Liver (tissue), 9 donors: ENCODE measurements around the gene GRIK1. TPM values are rescaled to one million over a fixed set of nuclear protein-coding genes. Genes with fewer than 3 reads are reported as not detected.
"Not testable (repeated sequence)": the region's sequence is repeated elsewhere in the genome, so short reads cannot be mapped to it uniquely, and the experiment has no call there.

ENCODE experiments used
- DNase-seq: peaks from one replicate; pipeline ENCODE4 v3.0.0-alpha.2; 2017; ENCODE audit warnings: low spot score
- H3K27ac ChIP-seq, 2 donors: one replicate each; pipeline ENCODE4 v1.7.0; 2013; ENCODE audit warnings: inconsistent platforms in 2 of 2, low read length in 2 of 2, control low read depth in 1 of 2, low read depth in 1 of 2, mild to moderate bottlenecking in 1 of 2
- H3K27me3 ChIP-seq, 4 donors: one replicate each; pipeline versions ENCODE4 v1.6.1 to v1.7.0; 2013; ENCODE audit warnings: low read length in 3 of 4, inconsistent platforms in 1 of 4, mild to moderate bottlenecking in 1 of 4, moderate library complexity in 1 of 4; ENCODE audit not compliant: control insufficient read depth in 4 of 4, insufficient read depth in 4 of 4
- H3K36me3 ChIP-seq, 4 donors: one replicate each; pipeline versions ENCODE4 v1.6.1 to v1.7.0; 2013; ENCODE audit warnings: low read length in 3 of 4, mild to moderate bottlenecking in 3 of 4, low read depth in 1 of 4, moderate library complexity in 1 of 4; ENCODE audit not compliant: control insufficient read depth in 4 of 4, insufficient read depth in 3 of 4
- H3K4me1 ChIP-seq, 4 donors: one replicate each; pipeline versions ENCODE4 v1.6.1 to v1.7.0; 2013; ENCODE audit warnings: low read length in 3 of 4, mild to moderate bottlenecking in 3 of 4, moderate library complexity in 1 of 4; ENCODE audit not compliant: control insufficient read depth in 4 of 4, insufficient read depth in 4 of 4
- H3K4me3 ChIP-seq, 3 donors: one replicate each; pipeline versions ENCODE4 v1.6.1 to v1.7.0; 2013; ENCODE audit warnings: low read length in 3 of 3, control low read depth in 1 of 3, low read depth in 1 of 3, mild to moderate bottlenecking in 1 of 3
- H3K9ac ChIP-seq, 2 donors: one replicate each; pipeline ENCODE4 v1.7.0; 2013; ENCODE audit warnings: low read length in 2 of 2, mild to moderate bottlenecking in 2 of 2, moderate library complexity in 2 of 2, control low read depth in 1 of 2, low read depth in 1 of 2
- H3K9me3 ChIP-seq, 4 donors: one replicate each; pipeline versions ENCODE4 v1.6.1 to v1.7.0; 2013; ENCODE audit warnings: low read length in 3 of 4; ENCODE audit not compliant: control insufficient read depth in 4 of 4
- FOXA1 ChIP-seq: IDR thresholded peaks from 2 replicates; pipeline ENCODE4 v1.6.1; 2016; ENCODE audit warnings: antibody characterized with exemption
- FOXA2 ChIP-seq: IDR thresholded peaks from 2 replicates; pipeline ENCODE4 v1.6.1; 2016; ENCODE audit warnings: antibody characterized with exemption
- GABPA ChIP-seq, 2 donors: IDR thresholded peaks in 1 of 2; conservative IDR thresholded peaks in 1 of 2; 2 replicates each; pipeline ENCODE4 v1.6.1; 2016; ENCODE audit warnings: antibody characterized with exemption in 2 of 2, mild to moderate bottlenecking in 1 of 2, moderate library complexity in 1 of 2
- HNF4A ChIP-seq, 2 donors: conservative IDR thresholded peaks; 2 replicates each; pipeline ENCODE4 v1.6.1; 2016; ENCODE audit warnings: antibody characterized with exemption in 2 of 2, mild to moderate bottlenecking in 2 of 2
- HNF4G ChIP-seq: IDR thresholded peaks from 2 replicates; pipeline ENCODE4 v1.6.1; 2016; ENCODE audit warnings: antibody characterized with exemption
- NR2F2 ChIP-seq: IDR thresholded peaks from 2 replicates; pipeline ENCODE4 v1.6.1; 2016; ENCODE audit warnings: antibody characterized with exemption
- RAD21 ChIP-seq, 2 donors: IDR thresholded peaks; 2 replicates each; pipeline ENCODE4 v1.6.1; 2016; ENCODE audit warnings: antibody characterized with exemption in 2 of 2, mild to moderate bottlenecking in 2 of 2
- RXRA ChIP-seq, 2 donors: IDR thresholded peaks; 2 replicates each; pipeline ENCODE4 v1.6.1; 2017 to 2018; ENCODE audit warnings: antibody characterized with exemption in 2 of 2, mild to moderate bottlenecking in 1 of 2
- SP1 ChIP-seq: IDR thresholded peaks from 2 replicates; pipeline ENCODE4 v1.6.1; 2018; ENCODE audit warnings: antibody characterized with exemption, mild to moderate bottlenecking
- TAF1 ChIP-seq: conservative IDR thresholded peaks from 2 replicates; pipeline ENCODE4 v1.6.1; 2016; ENCODE audit warnings: antibody characterized with exemption, mild to moderate bottlenecking
- YY1 ChIP-seq: IDR thresholded peaks from 2 replicates; pipeline ENCODE4 v1.6.1; 2016; ENCODE audit warnings: antibody characterized with exemption, mild to moderate bottlenecking
- WGBS: extraction: QIAGEN DNeasy Blood & Tissue Kit; methylation state at CpG from one replicate; pipeline ENCODE4 v1.1.7; 2013; 5-methylcytosine and 5-hydroxymethylcytosine counted together
- polyA plus RNA-seq, 2 donors: library from polyadenylated mRNA; stranded (reverse) in 1 of 2; unstranded in 1 of 2; fragments of 200-250 nt in 1 of 2; fragments of >200 nt in 1 of 2; fragmentation: Nextera tagmentation in 1 of 2; extraction: Ambion mirVana in 1 of 2; gene quantifications; one replicate each; pipeline versions ENCODE4 v1.2.1 to v1.2.3, GENCODE V29; 2013 to 2015
- total RNA-seq, 2 donors: library from RNA; depleted of rRNA; stranded (reverse); fragments of >200 nt; gene quantifications; one replicate each; pipeline ENCODE4 v1.2.3, GENCODE V29; 2014
- TF ChIP-seq, protein P1 (sequence below): IDR thresholded peaks from 2 replicates; pipeline ENCODE4 v1.6.1; 2016; ENCODE audit warnings: antibody characterized with exemption, mild to moderate bottlenecking
- TF ChIP-seq, protein P2 (sequence below): IDR thresholded peaks from 2 replicates; pipeline ENCODE4 v1.6.1; 2016; ENCODE audit warnings: antibody characterized with exemption
- TF ChIP-seq, protein P3 (sequence below): IDR thresholded peaks from 2 replicates; pipeline ENCODE4 v1.6.1; 2016; ENCODE audit warnings: antibody characterized with exemption
- TF ChIP-seq, protein P4 (sequence below): IDR thresholded peaks from 2 replicates; pipeline ENCODE4 v1.6.1; 2016; ENCODE audit warnings: antibody characterized with exemption
- TF ChIP-seq, protein P5 (sequence below): fragments of 150-350 bp; IDR thresholded peaks from 2 replicates; pipeline ENCODE4 v1.5.1; 2017; ENCODE audit warnings: improper control_type of control experiment, low read depth, low read length; ENCODE audit not compliant: missing input control
- donor health status: healthy.
- donor health status: healthy.
- donor health status: healthy.
- donor health status: healthy.
- donor health status: healthy.

The GRIK1 gene
- total and polyA plus RNA-seq, 4 donors = 0.02 to 0.14 (median 0.05) TPM; not detected in 1

DNA sequence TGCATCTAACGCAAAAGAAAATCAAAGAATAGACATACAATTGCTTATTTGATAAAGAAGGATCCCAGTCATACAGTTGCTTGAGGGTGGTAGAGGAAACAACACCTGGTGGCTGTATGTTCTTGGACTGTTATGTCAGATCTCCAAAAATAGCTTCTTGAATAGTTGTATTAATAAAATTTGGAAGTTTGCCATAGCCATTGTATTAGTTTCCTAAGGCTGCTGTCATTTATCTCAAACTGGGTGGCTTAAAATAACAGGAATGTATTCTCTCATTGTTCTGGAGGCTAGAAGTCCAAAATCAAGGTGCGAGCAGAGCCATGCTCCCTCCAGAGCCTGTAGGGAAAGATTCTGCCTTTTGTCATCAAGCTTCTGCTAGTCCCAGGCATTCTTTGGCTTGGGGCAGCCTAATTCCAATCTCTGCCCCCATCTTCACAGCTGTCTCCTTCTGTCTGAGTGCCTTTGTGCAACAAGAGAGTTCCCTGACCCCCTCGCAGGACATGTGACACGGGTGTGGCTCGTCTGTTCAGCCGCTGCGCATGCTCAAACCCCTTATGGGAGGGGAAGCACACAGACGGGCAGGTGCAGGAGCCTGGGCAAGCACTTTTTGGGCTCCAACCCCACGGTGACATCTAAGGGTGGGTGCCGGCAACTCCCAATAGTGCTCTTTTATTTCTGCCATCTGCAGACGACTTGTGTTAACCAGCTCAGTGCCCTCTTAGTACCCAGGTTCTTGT lies 21.7 kb upstream of the GRIK1 start:
- 80% methylated on average over 11 of the region's 11 CpGs for WGBS
- H3K9ac ChIP-seq = no peak overlapping the region
- no peak overlapping the region for H3K4me3 ChIP-seq
- TF ChIP-seq HNF4G = no peak
- no peak for TF ChIP-seq HNF4A (conservative IDR thresholded peaks at IDR 0.05)
- TF ChIP-seq, protein P1, sequence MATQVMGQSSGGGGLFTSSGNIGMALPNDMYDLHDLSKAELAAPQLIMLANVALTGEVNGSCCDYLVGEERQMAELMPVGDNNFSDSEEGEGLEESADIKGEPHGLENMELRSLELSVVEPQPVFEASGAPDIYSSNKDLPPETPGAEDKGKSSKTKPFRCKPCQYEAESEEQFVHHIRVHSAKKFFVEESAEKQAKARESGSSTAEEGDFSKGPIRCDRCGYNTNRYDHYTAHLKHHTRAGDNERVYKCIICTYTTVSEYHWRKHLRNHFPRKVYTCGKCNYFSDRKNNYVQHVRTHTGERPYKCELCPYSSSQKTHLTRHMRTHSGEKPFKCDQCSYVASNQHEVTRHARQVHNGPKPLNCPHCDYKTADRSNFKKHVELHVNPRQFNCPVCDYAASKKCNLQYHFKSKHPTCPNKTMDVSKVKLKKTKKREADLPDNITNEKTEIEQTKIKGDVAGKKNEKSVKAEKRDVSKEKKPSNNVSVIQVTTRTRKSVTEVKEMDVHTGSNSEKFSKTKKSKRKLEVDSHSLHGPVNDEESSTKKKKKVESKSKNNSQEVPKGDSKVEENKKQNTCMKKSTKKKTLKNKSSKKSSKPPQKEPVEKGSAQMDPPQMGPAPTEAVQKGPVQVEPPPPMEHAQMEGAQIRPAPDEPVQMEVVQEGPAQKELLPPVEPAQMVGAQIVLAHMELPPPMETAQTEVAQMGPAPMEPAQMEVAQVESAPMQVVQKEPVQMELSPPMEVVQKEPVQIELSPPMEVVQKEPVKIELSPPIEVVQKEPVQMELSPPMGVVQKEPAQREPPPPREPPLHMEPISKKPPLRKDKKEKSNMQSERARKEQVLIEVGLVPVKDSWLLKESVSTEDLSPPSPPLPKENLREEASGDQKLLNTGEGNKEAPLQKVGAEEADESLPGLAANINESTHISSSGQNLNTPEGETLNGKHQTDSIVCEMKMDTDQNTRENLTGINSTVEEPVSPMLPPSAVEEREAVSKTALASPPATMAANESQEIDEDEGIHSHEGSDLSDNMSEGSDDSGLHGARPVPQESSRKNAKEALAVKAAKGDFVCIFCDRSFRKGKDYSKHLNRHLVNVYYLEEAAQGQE = no peak
- TF ChIP-seq, protein P2, sequence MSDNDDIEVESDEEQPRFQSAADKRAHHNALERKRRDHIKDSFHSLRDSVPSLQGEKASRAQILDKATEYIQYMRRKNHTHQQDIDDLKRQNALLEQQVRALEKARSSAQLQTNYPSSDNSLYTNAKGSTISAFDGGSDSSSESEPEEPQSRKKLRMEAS = no peak
- no peak for TF ChIP-seq TAF1
- TF ChIP-seq, protein P3, sequence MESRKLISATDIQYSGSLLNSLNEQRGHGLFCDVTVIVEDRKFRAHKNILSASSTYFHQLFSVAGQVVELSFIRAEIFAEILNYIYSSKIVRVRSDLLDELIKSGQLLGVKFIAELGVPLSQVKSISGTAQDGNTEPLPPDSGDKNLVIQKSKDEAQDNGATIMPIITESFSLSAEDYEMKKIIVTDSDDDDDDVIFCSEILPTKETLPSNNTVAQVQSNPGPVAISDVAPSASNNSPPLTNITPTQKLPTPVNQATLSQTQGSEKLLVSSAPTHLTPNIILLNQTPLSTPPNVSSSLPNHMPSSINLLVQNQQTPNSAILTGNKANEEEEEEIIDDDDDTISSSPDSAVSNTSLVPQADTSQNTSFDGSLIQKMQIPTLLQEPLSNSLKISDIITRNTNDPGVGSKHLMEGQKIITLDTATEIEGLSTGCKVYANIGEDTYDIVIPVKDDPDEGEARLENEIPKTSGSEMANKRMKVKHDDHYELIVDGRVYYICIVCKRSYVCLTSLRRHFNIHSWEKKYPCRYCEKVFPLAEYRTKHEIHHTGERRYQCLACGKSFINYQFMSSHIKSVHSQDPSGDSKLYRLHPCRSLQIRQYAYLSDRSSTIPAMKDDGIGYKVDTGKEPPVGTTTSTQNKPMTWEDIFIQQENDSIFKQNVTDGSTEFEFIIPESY = no peak
- no peak for TF ChIP-seq RXRA (IDR thresholded peaks at IDR 0.05)
- TF ChIP-seq NR2F2 = no peak
- no peak for TF ChIP-seq YY1
- TF ChIP-seq FOXA2 = no peak
- no peak for DNase-seq
- H3K4me1 ChIP-seq = no peaks in the 10 kb centered on the region
- no peak overlapping the region for H3K27ac ChIP-seq
- no peaks in the 10 kb centered on the region for H3K36me3 ChIP-seq
- H3K9me3 ChIP-seq = no peaks in the 10 kb centered on the region
- peaks cover 0 to 6% (median 0%) of the 10 kb centered on the region in 4 donors for H3K27me3 ChIP-seq

DNA sequence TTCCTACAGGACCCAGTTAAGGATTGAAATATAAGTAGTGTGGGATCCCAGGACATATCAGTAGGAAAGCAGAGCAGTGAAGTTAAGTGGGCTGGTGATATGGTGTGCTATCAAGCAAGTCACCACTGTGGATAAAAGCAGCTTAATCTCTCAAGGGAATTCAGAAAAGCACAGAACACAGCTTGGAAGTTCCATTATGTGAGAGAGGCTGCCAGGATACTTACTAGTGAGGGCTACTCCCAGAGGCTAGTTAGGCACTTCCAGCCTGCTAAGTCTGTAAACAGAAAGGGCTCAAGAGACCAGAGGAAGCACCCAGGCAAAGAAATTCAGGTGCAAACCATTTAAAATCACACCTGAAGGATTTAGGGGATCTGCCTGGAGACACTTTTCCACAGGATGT lies 18.8 kb upstream of the GRIK1 start:
- Histone ChIP-seq H3K4me1 (no peaks in the 10 kb centered on the region), H3K27me3 (peaks cover 0 to 6% (median 0%) of the 10 kb centered on the region in 4 donors), H3K9me3 (no peaks in the 10 kb centered on the region), H3K36me3 (no peaks in the 10 kb centered on the region), H3K27ac (no peak overlapping the region), H3K9ac (no peak overlapping the region), H3K4me3 (no peak overlapping the region)
- no peak for TF ChIP-seq GABPA (IDR thresholded peaks at IDR 0.05 in 1 of 2, conservative IDR thresholded peaks at IDR 0.05 in 1 of 2)
- TF ChIP-seq FOXA2 = no peak
- TF ChIP-seq, protein P2 = no peak
- TF ChIP-seq YY1 = no peak
- no peak for TF ChIP-seq SP1
- TF ChIP-seq RAD21 (IDR thresholded peaks at IDR 0.05) = no peak
- TF ChIP-seq HNF4G = no peak
- TF ChIP-seq, protein P4, sequence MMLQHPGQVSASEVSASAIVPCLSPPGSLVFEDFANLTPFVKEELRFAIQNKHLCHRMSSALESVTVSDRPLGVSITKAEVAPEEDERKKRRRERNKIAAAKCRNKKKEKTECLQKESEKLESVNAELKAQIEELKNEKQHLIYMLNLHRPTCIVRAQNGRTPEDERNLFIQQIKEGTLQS = no peak
- TF ChIP-seq FOXA1 = no peak
- TF ChIP-seq RXRA (IDR thresholded peaks at IDR 0.05) = no peak
- TF ChIP-seq, protein P5, sequence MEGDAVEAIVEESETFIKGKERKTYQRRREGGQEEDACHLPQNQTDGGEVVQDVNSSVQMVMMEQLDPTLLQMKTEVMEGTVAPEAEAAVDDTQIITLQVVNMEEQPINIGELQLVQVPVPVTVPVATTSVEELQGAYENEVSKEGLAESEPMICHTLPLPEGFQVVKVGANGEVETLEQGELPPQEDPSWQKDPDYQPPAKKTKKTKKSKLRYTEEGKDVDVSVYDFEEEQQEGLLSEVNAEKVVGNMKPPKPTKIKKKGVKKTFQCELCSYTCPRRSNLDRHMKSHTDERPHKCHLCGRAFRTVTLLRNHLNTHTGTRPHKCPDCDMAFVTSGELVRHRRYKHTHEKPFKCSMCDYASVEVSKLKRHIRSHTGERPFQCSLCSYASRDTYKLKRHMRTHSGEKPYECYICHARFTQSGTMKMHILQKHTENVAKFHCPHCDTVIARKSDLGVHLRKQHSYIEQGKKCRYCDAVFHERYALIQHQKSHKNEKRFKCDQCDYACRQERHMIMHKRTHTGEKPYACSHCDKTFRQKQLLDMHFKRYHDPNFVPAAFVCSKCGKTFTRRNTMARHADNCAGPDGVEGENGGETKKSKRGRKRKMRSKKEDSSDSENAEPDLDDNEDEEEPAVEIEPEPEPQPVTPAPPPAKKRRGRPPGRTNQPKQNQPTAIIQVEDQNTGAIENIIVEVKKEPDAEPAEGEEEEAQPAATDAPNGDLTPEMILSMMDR = no peak
- DNase-seq = no peak

DNA sequence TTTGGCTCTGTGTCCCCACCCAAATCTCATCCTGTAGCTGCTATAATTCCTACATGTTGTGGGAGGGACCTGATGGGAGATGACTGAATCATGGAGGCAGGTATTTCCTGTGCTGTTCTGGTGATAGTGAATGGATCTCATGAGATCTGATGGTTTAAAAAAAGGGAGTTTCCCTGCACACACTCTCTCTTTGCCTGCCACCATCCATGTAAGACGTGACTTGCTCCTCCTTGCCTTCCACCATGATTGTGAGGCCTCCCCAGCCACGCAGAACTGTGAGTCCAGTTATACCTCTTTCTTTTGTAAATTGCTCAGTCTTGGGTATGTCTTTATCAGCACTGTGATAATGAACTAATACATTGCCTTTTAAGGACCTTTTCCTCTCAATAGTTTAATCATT lies 18.2 kb upstream of the GRIK1 start:
- 53% methylated on average over 2 of the region's 2 CpGs for WGBS
- H3K27ac ChIP-seq, H3K36me3 ChIP-seq, H3K27me3 ChIP-seq, H3K9ac ChIP-seq, H3K4me1 ChIP-seq, H3K4me3 ChIP-seq, H3K9me3 ChIP-seq, DNase-seq: not testable (repeated sequence)
